Measurements from ENCODE around the gene PLPPR2.

DNA sequence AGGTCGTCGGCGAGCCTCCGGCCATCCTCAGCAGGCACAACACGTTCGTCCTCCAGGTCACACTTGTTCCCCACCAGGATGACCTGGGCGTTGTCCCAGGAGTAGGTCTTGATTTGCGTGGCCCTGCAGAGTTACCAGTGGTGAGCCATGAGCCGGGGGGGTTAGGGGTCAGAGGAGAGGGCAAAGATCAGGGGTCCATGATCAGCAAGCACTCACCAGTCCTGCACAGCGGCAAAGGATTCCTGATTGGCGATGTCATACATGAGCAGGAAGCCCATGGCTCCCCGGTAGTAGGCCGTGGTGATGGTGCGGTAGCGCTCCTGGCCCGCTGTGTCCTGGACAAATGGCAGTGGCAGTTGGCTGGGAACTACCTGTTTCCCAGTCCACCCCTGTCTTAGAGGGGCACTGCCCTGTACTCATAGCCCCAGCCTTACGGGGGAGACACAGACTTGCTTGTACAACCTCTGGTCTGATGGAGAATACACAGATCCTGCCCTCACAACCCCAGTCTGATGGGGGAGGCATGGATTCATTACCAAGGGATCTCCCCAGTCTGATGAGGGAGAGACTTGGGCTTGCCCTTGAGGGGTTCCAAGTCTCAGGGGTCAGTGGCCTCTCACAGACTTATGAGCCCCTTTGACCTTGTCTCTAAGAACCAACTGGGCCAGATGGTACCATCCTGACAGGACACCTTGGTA, 19.6 kb upstream of the PLPPR2 start:
- TF ChIP-seq, protein P1, sequence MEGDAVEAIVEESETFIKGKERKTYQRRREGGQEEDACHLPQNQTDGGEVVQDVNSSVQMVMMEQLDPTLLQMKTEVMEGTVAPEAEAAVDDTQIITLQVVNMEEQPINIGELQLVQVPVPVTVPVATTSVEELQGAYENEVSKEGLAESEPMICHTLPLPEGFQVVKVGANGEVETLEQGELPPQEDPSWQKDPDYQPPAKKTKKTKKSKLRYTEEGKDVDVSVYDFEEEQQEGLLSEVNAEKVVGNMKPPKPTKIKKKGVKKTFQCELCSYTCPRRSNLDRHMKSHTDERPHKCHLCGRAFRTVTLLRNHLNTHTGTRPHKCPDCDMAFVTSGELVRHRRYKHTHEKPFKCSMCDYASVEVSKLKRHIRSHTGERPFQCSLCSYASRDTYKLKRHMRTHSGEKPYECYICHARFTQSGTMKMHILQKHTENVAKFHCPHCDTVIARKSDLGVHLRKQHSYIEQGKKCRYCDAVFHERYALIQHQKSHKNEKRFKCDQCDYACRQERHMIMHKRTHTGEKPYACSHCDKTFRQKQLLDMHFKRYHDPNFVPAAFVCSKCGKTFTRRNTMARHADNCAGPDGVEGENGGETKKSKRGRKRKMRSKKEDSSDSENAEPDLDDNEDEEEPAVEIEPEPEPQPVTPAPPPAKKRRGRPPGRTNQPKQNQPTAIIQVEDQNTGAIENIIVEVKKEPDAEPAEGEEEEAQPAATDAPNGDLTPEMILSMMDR (conservative IDR thresholded peaks at IDR 0.05; ENCODE audit: low read length): no peak
- TF ChIP-seq EZH2phosphoT487 (IDR thresholded peaks at IDR 0.05; ENCODE audit: borderline replicate concordance): no peak

Measured in Loucy (cell line).